Stimulated activated CD8-positive, alpha-beta memory T cell treated with anti-CD3 and anti-CD28 coated beads, Interleukin-15, amount 100 ng/mL, for 4 hours (primary cell): ENCODE measurements around the gene ELK3.

Experiments used
- DNase-seq, 2 donors: peaks; one replicate each; pipeline ENCODE4 v3.0.0-alpha.2; 2020; ENCODE audit warnings: low read depth in 2 of 2

The ELK3 gene

DNA sequence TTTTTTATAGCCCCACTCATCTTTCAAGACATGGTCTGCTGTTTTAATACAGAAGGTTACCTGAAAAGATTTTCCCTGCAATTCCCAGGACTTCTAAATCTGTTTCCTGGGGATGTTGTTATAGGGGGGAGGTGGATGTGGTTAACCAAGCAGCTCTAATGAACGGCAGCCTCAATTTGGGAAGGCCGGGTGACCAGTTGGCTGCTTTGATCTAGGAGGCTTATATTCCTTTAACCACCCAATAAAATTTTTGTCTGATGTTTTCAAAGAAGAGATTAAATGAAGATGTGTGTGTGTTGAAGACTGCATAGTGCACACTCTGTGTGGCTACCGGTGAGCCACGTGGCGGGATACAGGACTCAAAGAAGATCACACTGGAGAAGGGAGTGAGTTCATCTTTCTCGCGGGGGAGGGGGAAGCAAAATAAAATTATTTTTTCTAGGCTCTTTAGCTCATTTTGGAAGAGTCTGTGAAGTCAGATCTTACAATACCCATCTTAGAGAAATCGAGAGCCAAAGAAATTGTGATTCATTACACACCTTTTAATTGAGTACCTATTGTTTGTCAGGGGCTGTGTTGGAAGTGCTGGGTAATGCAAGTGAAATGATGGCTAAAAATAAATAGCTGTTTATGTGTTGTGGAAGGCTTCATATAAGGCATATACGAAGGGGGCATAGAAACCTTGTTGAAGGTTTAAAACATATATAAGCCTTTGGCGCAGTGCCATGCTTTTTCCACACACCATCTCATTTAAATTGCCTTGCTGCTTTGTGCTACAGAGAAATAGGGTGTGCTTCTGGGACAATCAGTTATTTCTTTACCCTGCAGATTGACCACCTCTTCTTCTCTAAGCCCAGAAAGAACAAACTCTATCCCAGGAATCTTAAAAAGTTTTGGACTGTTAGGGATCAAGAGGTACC is 18.5 kb downstream of the ELK3 start:
- DNase-seq = no peak

DNA sequence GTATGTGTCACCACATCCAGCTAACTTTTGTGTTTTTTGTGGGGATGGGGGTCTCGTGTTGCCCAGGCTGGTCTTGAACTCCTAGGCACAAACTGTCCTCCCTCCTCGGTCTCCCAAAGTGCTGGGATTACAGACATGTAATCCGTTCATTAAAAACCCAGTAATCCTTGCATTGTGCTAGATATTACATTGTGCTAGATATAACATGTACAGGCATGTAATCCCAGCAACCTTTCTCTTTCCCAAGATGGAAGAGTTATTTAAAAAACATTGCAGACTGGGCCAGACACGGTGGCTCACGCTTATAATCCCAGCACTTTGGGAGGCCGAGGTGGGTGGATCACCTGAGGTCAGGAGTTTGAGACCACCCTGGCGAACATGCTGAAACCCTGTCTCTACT is 19.7 kb downstream of the ELK3 start:
- no peak for DNase-seq

DNA sequence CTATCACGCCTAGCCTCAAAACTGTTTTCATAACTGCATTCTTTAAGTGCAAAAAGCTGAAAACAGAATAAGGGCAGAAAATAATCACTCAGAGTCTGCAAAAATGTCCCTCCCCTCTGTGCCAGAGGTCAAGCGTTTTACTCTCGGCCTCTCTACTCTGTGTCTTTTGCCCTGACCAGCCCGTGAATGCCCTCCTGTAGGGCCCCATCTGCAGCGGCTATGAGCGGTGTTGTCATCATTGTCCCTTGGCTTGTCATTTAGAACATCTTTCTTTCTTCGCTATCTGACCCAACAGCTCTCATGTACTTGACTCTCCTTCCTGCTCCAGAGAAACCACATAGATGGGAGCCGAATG is 21.7 kb downstream of the ELK3 start:
- no peak for DNase-seq

DNA sequence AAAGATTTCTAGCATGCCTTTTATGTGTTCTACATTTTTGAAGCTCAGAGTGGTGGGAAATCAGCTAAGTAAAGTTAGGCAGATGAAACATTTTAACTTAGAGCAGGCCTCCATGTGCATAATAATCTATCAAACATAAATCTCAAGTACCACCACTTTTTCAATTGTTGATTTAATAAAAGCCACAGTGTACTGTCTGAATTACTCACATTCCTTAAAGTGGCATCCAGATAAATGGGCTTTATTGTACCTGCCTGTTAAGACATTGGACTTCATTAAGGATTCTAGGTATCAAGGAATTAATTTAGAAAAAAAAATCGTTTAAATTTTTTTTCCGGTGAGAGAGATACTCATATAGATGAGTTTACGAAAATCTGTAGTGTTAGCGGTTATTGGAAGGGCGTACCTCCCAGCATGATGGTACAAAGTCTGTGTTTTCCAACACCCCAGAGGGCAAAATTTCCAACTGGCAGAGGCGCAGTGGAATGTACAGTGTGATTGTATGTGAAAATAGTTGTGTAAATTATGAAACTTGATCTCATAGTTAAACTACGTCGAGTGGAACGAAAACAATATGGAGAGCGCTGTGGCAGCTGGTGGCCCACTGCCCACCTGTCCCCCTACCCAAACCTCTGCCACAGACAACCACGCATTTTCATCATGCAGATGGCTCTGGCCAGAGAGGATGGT is 25.0 kb downstream of the ELK3 start:
- DNase-seq = no peak

DNA sequence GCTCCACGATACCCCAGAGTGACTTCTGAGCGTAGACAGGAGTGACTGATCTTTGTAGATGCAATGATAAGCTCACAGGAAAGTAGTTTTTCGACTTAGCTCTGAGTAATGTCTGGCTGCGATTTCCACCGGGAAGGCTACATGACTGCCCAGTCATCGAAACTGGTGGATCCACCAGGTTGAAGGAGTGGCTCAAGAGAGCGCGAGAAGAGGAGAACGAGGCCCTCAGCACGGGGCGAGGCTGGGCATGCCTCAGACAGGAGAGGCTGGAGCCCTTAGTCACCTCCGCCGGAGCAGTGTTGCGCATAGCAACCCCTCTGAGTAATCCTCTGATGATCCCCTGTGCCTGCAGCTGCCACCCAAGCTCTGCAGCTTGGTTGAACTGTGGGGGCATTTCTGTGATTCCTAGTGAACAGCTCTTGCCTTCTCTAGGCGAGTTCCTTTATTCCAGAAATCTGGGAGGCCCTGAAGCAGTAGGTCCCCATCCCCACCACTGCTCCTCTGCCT is 25.6 kb downstream of the ELK3 start:
- no peak for DNase-seq

DNA sequence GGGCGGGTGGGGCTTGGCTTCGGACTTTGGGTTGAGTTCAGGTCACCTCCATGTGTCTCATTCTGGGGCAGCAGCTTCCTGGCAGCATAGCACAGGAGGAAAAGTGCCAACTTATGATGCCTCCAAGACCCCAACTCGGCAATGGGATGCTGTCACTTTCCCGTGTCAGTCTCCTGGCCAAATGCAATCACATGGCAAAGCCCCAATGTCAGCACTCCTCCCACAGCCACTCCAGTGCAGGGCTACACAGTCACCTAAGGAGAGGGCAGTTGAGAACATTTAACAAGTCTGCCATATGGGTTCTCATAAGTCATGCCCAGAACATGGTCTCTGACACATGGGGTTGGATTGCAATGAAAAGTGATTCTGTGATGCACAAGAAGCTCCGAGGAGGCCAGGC is 26.7 kb downstream of the ELK3 start:
- no peak for DNase-seq

GRCh38 chr12:96221391-96221790 is 27.2 kb downstream of the ELK3 start:
- DNase-seq = no peak

DNA sequence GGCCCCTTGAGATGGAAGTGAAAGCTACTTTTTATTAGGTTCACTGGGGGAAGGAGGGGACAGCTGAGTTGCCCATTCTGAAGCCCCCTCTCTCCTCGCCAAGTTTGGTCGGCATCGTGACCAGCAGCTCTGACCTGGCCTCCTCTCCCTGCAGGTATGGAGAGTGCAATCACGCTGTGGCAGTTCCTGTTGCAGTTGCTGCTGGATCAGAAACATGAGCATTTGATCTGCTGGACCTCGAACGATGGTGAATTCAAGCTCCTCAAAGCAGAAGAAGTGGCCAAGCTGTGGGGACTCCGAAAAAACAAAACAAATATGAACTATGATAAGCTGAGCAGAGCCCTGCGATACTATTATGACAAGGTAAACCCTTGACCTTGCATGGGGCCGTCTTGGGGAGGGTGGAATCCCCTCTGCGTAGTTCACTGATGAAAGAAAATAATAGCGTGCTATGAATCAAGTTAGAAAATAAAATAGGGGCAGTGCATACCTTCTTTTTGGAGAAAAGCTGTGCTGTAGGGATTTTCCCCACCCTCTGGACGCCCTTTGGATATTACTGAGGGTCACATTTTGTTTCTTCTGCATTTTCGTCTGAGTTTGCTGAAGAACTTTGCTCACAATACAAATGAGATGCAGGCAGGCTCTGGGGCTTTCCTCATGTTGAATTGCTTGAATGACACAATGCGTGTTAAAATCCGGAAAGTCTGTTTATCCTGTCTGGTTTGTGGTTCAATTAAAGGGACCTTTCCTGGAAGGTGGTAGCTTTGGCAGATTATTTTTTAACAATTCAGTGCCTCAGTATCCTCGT is 29.4 kb downstream of the ELK3 start:
- no peak for DNase-seq

- DNase-seq = no peak
These were observed 30.0 kb downstream of the ELK3 start for GRCh38 chr12:96224219-96224615.

DNA sequence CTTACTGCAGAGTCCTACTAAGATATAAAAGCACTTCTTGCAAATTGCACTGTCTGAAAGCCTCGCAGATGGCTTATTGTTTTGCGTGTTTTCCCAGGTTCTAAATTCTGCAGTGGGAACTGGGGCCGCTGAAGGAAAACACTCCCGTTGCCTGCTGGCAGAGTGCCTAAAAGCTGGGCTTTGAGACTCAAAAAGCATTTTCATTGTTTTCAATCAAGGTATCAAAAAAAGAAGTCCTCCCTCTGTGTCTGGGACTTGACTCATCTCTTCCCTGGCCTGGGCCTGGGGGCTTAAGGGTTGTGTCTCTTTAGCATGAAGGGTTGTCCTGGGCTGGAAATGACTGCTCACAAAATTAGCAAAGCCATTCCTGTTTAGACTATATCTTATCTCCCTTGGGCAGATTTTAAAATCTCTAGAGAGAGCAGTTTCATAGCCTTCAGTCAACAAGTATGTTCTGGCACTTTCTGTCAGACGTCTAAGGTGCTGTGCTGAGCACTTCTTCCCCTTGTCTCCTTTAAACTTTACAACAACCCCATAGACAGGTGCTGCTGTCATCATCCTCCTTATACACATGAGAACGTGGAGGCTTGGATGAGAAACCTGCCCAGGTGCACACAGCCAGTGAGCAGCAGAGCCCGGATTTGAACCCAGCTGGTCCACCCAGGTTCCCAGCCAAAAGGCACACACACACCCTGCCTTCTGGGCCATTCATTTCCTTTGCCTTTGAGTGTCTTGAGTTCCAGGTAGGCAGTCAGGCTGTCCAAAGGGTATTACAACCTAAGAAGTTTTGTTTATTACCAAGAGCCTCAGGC is 31.1 kb downstream of the ELK3 start:
- no peak for DNase-seq

- DNase-seq = no peak
These were observed 31.8 kb downstream of the ELK3 start for GRCh38 chr12:96225994-96226399.

- no peak for DNase-seq
These were observed 32.2 kb downstream of the ELK3 start for GRCh38 chr12:96226401-96226800.

DNA sequence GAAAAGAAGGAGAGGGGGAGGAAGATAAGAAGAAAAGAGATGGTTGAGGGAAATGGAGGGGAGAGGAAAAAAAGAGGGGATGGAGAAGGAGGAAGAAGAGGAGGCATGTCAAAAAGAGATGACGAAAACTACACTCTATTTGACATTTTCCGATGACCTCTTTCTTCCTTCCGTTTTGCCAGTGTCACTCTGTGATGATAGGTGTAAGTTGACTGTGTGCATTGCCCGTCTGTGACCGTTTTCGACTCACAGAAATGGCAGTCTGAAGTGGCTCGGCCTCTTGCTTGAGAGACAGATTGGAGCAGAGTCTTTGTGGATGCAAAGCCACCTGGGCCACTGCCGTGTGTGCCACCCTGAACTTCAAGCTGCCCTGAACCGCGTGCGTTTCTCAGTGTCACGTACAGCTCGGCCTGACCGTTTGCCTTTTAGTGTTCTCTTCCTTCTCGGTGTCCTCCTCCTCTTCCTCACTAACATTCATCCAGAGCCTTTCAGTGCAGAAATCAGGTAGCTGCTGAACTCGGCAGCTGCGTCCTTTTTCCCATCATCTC is 32.7 kb downstream of the ELK3 start:
- no peak for DNase-seq

DNA sequence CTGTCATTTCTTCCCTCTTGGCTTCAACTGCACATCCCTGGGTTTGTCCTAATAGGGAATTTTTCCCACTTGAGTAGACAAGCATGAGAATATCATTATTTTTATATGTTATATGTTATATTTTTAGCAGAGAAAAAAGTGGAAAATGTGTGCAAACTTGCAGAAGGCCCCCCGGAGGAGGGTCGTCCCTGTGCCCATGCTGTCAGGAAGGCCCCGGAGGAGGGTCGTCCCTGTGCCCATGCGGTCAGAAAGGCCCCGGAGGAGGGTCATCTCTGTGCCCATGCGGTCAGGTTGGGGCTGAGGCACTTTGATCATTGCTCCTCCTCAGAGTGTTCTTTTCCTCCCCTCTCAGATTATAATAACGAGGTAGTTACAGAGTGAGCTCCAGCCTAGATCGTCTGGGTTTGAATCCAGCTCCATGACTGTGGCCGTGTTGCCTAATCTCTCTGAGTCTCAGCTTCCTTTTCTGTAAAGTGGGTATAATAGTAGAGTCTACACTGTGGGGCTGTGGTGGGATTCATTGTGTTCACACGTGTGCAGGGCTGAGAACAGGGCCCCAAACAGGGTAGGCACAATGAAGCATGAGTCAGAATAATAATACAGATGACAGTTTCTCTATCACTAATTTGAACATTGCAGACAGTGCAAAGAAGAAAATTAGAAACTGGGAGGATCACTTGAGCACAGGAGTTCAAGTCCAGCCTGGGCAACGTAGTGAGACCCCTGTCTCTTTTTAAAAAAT is 33.4 kb downstream of the ELK3 start:
- no peak for DNase-seq

GRCh38 chr12:96228566-96229248 is 34.5 kb downstream of the ELK3 start:
- no peak for DNase-seq

- no peak for DNase-seq
These were observed 36.5 kb downstream of the ELK3 start for GRCh38 chr12:96230646-96231045.

- DNase-seq = no peak
These were observed 39.0 kb downstream of the ELK3 start for GRCh38 chr12:96233168-96233567.

GRCh38 chr12:96233939-96234461 is 39.8 kb downstream of the ELK3 start:
- DNase-seq = no peak
